ENCODE results near the gene PLIN5. TPM values are rescaled to one million over a fixed set of nuclear protein-coding genes. Genes with fewer than 3 reads are reported as not detected.

The PLIN5 gene, protein sequence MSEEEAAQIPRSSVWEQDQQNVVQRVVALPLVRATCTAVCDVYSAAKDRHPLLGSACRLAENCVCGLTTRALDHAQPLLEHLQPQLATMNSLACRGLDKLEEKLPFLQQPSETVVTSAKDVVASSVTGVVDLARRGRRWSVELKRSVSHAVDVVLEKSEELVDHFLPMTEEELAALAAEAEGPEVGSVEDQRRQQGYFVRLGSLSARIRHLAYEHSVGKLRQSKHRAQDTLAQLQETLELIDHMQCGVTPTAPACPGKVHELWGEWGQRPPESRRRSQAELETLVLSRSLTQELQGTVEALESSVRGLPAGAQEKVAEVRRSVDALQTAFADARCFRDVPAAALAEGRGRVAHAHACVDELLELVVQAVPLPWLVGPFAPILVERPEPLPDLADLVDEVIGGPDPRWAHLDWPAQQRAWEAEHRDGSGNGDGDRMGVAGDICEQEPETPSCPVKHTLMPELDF
- total RNA-seq = 0.17 and 0.40 TPM in 2 replicates

- DNase-seq (ENCODE audit: low read depth) = peak; percentile 24
These were observed at the start of gene PLIN5 for GRCh38 chr19:4534836-4535658. Gene PLIN5 (minus strand): TSS chr19:4535224. CDS start chr19:4534074, 1,150 bp downstream.

- DNase-seq (ENCODE audit: low read depth) = no peak
These were observed 49.1 kb upstream of the PLIN5 start for GRCh38 chr19:4583961-4584669.

GRCh38 chr19:4582980-4583842 is 48.2 kb upstream of the PLIN5 start:
- DNase-seq (ENCODE audit: low read depth) = peak; percentile 25

DNA sequence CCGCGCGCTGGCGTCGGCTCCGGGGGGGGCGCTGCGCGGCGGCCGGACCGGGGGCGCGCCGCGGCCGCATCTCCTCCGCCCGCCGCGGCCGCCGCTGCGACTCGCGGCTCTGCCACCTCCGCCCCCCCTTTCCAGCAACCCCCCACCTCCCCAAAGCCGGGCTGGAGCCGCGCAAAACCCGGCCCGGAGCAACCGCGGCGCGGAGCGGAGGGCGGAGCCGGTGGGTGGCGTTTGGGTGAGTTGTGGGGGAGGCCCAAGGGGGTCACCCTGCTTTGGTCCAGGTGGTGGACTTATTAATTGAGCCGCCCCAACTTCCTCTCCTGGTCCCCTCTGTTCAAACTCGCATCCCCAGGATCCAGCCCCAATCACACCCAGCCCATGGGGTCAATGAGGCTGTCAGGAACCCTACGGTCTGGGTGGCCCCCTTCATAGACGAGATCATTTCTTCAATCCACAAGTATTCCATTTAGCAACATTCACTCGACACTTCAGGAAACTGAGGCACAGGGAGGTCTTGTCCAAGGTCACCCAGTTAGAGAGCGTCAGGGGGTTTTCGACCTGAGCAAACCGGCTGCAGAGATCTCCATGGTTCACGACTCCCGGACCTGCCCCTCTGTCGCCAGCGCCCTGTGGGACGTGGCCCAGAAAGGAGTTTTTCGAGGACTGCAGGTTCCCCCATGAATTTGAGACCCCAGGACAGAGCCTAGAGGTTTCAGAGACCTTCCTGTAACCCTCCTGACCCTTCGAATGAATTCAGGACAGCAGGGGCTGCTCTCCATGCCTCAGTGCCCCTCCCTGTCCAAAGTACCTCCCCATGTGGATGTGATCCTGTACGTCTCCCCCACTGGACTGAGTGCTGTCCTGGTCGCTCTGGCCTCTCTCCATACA is 46.9 kb upstream of the PLIN5 start:
- DNase-seq (ENCODE audit: low read depth) = no peak

- no peak for DNase-seq (ENCODE audit: low read depth)
These were observed 46.1 kb upstream of the PLIN5 start for GRCh38 chr19:4580961-4581665.

- DNase-seq (ENCODE audit: low read depth) = no peak
These were observed 45.2 kb upstream of the PLIN5 start for GRCh38 chr19:4580021-4580901.

DNA sequence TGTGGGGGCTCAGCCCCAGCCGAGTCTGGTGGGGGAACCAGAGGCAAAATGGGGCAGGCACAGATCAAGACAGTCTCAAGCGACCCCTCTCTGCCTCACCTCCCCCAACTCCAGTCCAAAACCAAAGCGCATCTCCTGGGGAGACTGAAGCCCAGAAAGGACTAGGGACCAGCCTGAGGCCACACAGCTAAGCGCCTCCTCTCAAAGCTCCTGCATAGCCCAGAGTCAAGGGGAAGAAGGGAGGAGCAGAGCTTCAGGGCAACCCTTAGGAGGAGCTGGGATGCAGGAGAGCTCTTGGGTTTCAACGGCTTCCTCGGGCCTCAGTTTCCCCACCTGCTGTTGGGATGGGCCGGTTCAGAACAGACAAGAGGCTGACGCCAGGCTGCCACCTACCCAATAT is 44.4 kb upstream of the PLIN5 start:
- no peak for DNase-seq (ENCODE audit: low read depth)

DNA sequence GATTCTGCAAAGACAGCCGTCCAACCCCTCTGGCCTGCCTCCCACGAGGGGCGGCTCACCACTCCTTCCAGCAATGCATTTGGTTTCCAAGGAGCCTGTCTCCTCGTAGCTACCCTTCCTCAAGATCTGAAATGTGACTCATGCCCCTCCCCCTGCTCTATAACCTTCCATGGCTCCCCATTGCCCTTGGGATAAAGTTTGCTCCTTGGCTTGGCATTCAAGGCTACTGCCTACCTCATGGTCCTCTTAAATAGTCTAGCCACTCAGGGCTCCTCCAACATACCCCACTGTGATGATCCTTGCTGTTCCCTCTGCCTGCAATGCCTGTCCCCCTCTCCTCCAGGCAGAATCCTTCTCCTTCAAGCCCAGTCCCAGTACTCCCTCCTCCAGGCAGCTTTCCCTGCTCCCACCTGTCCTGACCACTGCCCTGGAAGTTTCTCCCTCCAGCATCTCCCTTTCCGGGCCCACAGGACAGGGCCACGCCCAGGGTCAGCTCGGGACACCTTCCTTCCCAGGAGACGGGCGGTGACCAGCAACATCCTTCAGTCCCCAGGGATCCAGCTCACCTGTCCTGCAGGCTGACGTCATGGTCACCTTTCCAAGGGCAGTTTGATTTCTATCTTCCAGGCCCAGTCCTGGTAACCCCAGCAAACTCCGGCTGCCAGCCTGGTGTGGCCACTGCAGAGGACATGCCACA is 43.7 kb upstream of the PLIN5 start:
- no peak for DNase-seq (ENCODE audit: low read depth)

DNA sequence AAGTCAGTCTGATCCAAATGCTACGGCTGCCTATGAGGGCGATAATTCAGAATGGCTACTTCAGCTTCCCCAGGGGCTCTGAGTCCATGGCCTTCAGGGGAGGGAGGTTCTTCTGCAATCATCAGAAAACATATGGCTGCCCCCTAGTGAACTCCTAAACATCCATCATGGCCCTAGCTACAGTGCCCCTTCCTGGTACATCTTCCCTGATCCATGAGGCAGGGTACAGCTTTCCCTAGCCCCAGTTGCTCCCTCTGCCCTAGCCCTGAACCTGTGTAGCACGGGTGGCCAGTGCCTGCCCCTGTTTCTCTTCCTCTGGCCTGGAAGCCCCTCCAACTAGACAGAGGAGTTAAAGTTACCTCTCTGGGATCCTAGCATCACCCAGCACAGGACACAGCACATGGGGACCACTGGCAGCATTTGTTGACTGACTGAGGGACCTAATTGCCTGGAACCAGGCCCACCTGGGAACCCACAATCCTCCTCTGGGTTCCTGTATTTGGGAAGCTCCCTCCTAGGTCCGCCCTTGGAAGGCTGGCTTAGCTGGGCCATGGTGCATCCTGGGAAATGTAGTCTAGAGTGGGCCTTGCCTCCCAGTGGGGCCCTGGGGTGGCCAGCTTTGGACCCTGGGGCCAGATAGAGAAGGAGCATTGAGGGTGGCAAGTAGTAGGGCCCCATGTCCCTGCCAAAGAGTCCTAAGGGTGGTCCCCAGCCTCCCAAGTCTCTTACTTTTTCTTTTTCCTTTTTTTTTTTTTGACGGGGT is 42.2 kb upstream of the PLIN5 start:
- no peak for DNase-seq (ENCODE audit: low read depth)

GRCh38 chr19:4576016-4576933 is 41.3 kb upstream of the PLIN5 start:
- DNase-seq (ENCODE audit: low read depth) = peak; percentile 27

DNA sequence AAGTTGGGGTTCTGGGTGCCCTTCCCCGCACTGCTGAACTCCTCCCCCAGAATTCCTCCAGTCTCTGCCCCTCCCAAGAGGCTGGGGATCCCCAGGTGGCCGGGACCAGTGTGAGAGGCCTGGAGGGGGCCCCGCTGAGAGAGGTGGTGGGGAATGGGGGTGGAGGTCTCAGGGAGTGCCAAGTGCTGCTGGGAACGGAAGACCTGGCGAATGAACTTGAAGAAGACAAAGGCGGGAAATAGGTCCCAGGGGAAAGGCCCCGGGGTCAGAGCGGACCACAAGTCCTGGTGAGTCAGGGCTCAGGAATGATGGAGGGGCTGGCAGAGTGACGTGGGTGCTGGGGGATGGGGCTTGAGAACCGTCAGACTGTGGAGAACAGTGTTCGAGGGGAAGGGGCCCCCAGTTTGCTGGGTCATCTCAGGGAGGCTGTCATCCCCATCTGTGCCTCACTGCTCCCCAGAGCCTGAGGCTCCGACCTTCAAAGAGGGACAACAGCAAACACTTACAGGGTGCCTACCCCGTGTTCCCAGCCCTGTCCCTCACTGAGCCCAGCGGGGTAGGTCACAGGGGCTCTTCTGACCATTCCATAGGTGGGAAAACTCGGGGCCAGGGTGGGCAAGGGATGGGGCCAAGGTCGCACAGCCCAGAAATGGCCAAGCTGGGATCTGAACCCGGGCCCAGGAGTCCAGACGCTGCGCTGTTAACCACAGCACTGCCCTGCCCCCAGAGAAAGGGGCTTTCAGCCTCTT is 40.4 kb upstream of the PLIN5 start:
- DNase-seq (ENCODE audit: low read depth) = peak; percentile 85

DNA sequence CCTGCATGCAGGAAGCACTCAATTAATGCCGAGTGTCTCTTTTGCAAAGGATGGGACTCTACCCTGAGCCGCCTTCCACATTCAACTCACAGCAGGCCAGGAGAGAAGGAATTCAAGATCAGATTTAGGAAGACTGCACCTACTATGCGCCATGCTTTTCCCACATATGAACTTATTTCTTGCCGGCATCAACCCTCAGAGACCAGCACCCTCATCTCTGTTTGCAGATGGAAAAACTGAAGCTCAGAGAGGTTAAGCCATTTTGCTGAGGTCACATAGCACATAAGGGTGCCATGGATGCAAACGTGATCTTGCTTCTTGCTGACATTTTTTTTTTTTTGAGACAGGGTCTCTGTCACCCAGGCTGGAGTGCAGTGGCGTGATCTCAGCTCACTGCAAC is 38.7 kb upstream of the PLIN5 start:
- DNase-seq (ENCODE audit: low read depth) = no peak

DNA sequence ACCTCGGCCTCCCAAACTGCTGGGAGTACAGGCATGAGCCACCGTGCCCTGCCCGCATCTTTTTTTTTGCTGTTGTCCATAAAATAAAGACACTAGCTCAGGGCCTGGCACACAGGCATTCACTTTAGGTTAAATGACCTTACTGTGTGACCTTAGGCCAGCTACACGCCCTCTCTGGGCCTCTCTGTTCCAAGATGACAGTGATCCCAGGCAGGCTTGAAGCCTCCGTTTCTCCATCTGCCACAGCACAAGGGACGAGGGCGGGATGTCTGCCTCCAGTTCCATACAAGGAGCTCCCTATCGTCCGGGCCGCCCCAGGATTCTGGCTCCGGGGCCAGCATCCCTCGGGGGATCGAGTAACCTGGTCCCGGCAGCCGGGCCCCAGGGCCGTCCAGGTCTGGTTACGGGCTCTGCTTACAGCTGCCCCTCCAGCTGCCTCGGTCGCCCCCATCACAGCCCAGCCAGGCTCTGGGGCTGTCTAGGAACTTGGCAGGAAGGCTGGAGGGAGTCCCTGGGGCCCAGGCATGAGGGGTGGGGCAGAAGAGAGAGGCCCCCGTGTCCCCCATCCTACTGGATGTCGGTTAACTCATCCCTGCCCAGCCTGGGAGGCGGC is 36.4 kb upstream of the PLIN5 start:
- no peak for DNase-seq (ENCODE audit: low read depth)

- DNase-seq (ENCODE audit: low read depth) = no peak
These were observed 35.9 kb upstream of the PLIN5 start for GRCh38 chr19:4570916-4571304.

DNA sequence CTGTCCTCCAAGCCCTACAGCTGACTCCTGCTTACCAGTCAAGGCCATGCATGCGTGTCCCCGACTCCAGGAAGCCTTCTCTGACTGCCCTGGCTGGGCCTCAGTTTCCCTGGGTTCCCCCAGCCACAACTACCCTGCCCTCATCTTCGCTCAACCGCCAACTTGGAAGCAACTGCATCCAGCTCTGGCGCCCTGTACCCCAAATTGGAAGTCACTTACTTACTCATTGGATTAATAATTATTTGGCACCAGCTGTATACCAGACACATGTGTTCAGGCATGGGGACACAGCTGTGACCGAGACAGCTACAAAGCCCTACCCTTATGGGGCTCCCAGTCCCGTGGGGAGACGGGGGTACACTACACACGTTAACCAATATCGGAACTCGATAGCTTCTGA is 35.4 kb upstream of the PLIN5 start:
- no peak for DNase-seq (ENCODE audit: low read depth)

Data from renal cortical epithelial cell (primary cell).